Keratinocyte (primary cell): ENCODE measurements around the gene SSNA1. TPM values are rescaled to one million over a fixed set of nuclear protein-coding genes. Genes with fewer than 3 reads are reported as not detected.

Experiments used
- DNase-seq: peaks from one replicate; pipeline ENCODE4 v3.0.0-alpha.2; 2011; ENCODE audit warnings: low read depth, missing footprints, low spot score
- FAIRE-seq: peaks from 2 replicates; lab custom pipeline; 2011; peaks lifted over from hg19 to GRCh38; lab: Jason Lieb, UNC
- H2AFZ ChIP-seq: 2 replicates; pipeline ENCODE4 v1.6.0; 2012; ENCODE audit warnings: low read length, control low read depth, inconsistent platforms; ENCODE audit not compliant: control insufficient read depth
- H3K27ac ChIP-seq: 2 replicates; pipeline ENCODE4 v1.5.1; 2011; ENCODE audit warnings: low read length; ENCODE audit not compliant: control insufficient read depth, insufficient read depth
- H3K27me3 ChIP-seq: 3 replicates; pipeline ENCODE4 v1.6.0; 2011; ENCODE audit warnings: low read length; ENCODE audit not compliant: control insufficient read depth, insufficient read depth; ENCODE audit errors: extremely low read depth
- H3K36me3 ChIP-seq, 2 experiments: 2 replicates in 1 of 2; 3 replicates in 1 of 2; pipeline ENCODE4 v1.5.1; 2011; ENCODE audit warnings: low read length in 2 of 2, mild to moderate bottlenecking in 1 of 2; ENCODE audit not compliant: control insufficient read depth in 2 of 2, insufficient read depth in 2 of 2; ENCODE audit errors: extremely low read depth in 1 of 2
- H3K4me1 ChIP-seq: 3 replicates; pipeline ENCODE4 v1.5.1; 2011; ENCODE audit warnings: low read length; ENCODE audit not compliant: control insufficient read depth, insufficient read depth; ENCODE audit errors: extremely low read depth
- H3K4me2 ChIP-seq: 3 replicates; pipeline ENCODE4 v1.6.0; 2011; ENCODE audit warnings: low read depth, low read length; ENCODE audit not compliant: control insufficient read depth, insufficient read depth; ENCODE audit errors: extremely low read depth
- H3K4me3 ChIP-seq, 3 experiments: fragments of 200-600 bp in 1 of 3; sonication (generic) in 1 of 3; 2 replicates in 2 of 3; 3 replicates in 1 of 3; pipeline ENCODE4 v1.5.1; 2011 to 2016; ENCODE audit warnings: low read length in 3 of 3, mild to moderate bottlenecking in 3 of 3, control low read depth in 2 of 3, inconsistent platforms in 1 of 3, low read depth in 1 of 3, mixed read lengths in 1 of 3, mixed run types in 1 of 3, moderate library complexity in 1 of 3; ENCODE audit not compliant: control insufficient read depth in 2 of 3, insufficient read depth in 2 of 3; ENCODE audit errors: extremely low read depth in 1 of 3
- H3K79me2 ChIP-seq: 2 replicates; pipeline ENCODE4 v1.6.0; 2012; ENCODE audit warnings: low read length; ENCODE audit not compliant: control insufficient read depth, insufficient read depth
- H3K9ac ChIP-seq: 3 replicates; pipeline ENCODE4 v1.6.0; 2011; ENCODE audit warnings: low read length; ENCODE audit not compliant: control insufficient read depth, insufficient read depth; ENCODE audit errors: extremely low read depth
- H3K9me1 ChIP-seq: 3 replicates; pipeline ENCODE4 v1.6.0; 2011; ENCODE audit warnings: low read length; ENCODE audit not compliant: control insufficient read depth, insufficient read depth; ENCODE audit errors: extremely low read depth
- H3K9me3 ChIP-seq: 2 replicates; pipeline ENCODE4 v1.5.1; 2012; ENCODE audit warnings: low read depth, low read length; ENCODE audit not compliant: control insufficient read depth
- H4K20me1 ChIP-seq: 3 replicates; pipeline ENCODE4 v1.6.0; 2011; ENCODE audit warnings: low read length; ENCODE audit not compliant: control insufficient read depth, insufficient read depth; ENCODE audit errors: extremely low read depth
- EZH2 ChIP-seq: IDR thresholded peaks from one replicate; pipeline ENCODE4 v1.6.1; 2012; ENCODE audit warnings: inconsistent platforms, mild to moderate bottlenecking, low read length, moderate library complexity
- dilution Hi-C: fragments of 300-500 bp; cut with MboI; formaldehyde crosslinking; loops from one replicate; pipeline ENCODE4 v1.7.0; 2020; ENCODE audit warnings: low sequenced_read_pairs; ENCODE audit not compliant: extremely low pct_ligation_motif_present
- polyA plus RNA-seq, 5 experiments: library from polyadenylated mRNA; depleted of rRNA in 3 of 5; stranded (reverse) in 3 of 5; stranded (forward) in 1 of 5; unstranded in 1 of 5; fragments of >200 nt; gene quantifications; 1 replicate in 1 of 5; 2 replicates in 3 of 5; 3 replicates in 1 of 5; pipeline versions ENCODE4 v1.2.1 to v1.2.3, GENCODE V29; 2011 to 2012; ENCODE audit warnings: missing spikeins in 2 of 5, low read depth in 1 of 5, low replicate concordance in 1 of 5
- TF ChIP-seq, protein P1 (sequence below), 3 experiments: IDR thresholded peaks in 1 of 3; conservative IDR thresholded peaks in 1 of 3; optimal IDR thresholded peaks in 1 of 3; 2 replicates in 2 of 3; 3 replicates in 1 of 3; pipeline versions ENCODE3 to v1.5.1; 2011; ENCODE audit warnings: low read length in 3 of 3, mild to moderate bottlenecking in 3 of 3, moderate library complexity in 2 of 3, control low read depth in 1 of 3, inconsistent platforms in 1 of 3; ENCODE audit not compliant: insufficient read depth in 2 of 3; ENCODE audit errors: extremely low read depth in 1 of 3

The SSNA1 gene
- polyA plus RNA-seq, 1 donor (not counting 4 experiments of a cell fraction or from before 2014, with no cell fraction given): 45.3 TPM

DNA sequence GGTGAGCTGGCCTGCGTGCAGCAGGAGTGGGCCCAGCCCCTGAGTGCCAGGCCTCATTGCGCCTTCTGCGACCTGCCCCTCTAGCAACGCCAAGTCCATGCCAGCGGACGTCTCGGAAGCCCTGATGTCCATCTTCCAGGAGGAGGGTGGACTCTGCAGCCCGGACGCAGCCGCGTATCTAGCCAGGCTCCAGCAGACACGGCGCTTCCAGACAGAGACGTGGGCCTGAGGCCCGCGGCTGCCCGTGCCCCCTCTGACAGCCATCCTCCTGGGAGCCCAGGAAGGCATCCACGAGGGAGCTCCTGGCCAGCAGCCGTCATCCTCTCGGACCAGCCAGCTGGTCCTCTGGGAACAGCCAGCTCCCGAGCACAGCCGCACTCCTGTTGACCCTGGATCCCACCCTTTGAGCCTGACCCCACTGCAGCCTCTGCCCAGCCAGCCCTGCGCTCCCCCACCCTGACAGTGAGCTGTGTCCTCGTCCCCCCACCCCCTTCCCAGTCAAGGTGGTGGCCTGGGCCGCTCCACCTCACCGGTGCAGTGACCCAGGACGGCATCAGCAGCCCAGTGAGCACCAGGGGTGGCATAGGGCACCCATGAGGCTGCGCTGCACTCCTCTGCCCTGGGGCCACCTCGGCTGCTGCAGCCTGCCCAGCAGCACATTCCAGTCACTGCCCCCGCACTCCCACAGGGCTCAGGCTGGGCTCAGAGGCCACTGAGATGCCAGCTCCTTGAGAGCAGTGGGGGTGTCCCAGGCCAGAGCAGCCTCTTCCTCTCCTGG is 27.9 kb downstream of the SSNA1 start:
- Histone ChIP-seq H4K20me1 (no peaks in the 10 kb centered on the region), H3K9me1 (no peaks in the 10 kb centered on the region), H3K9ac (no peak overlapping the region), H3K79me2 (no peaks in the 10 kb centered on the region), H3K27ac (no peak overlapping the region), H3K27me3 (no peaks in the 10 kb centered on the region), H3K4me3 (no peak overlapping the region), H3K4me1 (peaks cover 20% of the 10 kb centered on the region), H3K9me3 (no peaks in the 10 kb centered on the region), H3K4me2 (no peak overlapping the region), H3K36me3 (peaks cover 3 to 19% of the 10 kb centered on the region in 2 experiments), H2AFZ (no peak overlapping the region)
- dilution Hi-C loops: no loop called here
- no peak for TF ChIP-seq EZH2
- TF ChIP-seq, protein P1, sequence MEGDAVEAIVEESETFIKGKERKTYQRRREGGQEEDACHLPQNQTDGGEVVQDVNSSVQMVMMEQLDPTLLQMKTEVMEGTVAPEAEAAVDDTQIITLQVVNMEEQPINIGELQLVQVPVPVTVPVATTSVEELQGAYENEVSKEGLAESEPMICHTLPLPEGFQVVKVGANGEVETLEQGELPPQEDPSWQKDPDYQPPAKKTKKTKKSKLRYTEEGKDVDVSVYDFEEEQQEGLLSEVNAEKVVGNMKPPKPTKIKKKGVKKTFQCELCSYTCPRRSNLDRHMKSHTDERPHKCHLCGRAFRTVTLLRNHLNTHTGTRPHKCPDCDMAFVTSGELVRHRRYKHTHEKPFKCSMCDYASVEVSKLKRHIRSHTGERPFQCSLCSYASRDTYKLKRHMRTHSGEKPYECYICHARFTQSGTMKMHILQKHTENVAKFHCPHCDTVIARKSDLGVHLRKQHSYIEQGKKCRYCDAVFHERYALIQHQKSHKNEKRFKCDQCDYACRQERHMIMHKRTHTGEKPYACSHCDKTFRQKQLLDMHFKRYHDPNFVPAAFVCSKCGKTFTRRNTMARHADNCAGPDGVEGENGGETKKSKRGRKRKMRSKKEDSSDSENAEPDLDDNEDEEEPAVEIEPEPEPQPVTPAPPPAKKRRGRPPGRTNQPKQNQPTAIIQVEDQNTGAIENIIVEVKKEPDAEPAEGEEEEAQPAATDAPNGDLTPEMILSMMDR (optimal IDR thresholded peaks at IDR 0.05 in 1 of 3, IDR thresholded peaks at IDR 0.05 in 1 of 3, conservative IDR thresholded peaks at IDR 0.05 in 1 of 3; ENCODE audit: extremely low read depth in 1 of 3, insufficient read depth in 2 of 3, low read length in 3 of 3): no peak
- no peak for FAIRE-seq
- no peak for DNase-seq

DNA sequence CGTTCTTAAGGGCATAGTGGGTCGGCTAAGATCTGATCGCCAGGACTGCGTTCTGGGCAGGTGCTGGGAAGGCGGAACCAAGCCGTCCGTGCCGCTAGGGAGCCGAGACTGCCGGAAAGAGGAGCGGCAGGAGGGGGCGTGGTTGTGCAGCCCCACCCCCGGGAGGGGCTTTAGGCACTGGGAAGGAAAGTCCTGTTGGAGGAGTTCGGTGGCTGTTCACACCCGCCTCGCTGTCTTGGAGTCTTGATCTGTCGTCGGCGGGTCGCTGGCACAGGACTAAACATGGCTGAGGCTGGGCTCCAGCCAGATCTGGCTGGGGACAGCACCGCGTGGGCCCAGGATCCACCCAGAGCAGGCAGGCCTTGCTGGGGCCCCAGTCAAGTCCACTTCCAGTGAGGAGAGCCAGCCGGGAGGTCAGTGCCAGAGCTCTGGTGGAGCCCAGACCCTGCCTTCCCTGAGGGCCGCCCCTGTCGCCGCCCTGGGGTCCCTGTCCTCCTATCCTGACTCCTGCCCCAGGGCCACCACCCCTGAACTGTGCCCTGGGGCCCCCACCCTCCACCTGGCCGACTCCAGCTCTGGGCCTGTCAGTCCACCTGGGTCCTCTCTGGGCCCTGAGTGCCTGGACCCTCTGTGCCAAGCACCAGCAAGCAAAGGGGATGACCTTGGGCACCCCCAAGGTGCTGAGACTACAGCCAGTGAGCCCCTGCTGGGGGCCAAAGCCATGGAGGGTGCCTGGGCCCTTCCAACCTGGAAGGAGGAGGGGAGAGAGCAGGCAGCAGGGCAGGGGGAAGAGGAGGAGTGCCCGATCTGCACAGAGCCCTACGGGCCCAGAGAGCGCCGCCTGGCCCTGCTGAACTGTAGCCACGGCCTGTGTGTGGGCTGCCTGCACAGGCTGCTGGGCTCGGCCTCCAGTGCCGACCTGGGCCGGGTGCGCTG is 29.1 kb downstream of the SSNA1 start:
- DNase-seq: no peak
- peak overlapping the region; percentile 79 for H3K4me2 ChIP-seq
- H4K20me1 ChIP-seq: no peaks in the 10 kb centered on the region
- H3K36me3 ChIP-seq: peaks cover 3 to 17% of the 10 kb centered on the region in 2 experiments
- TF ChIP-seq EZH2: no peak
- TF ChIP-seq, protein P1 (optimal IDR thresholded peaks at IDR 0.05 in 1 of 3, IDR thresholded peaks at IDR 0.05 in 1 of 3, conservative IDR thresholded peaks at IDR 0.05 in 1 of 3; ENCODE audit: extremely low read depth in 1 of 3, insufficient read depth in 2 of 3, low read length in 3 of 3): peak in 1 of 3 experiments; percentile 18
- peak overlapping the region; percentile 40 to 54 (median 44) for H3K4me3 ChIP-seq
- FAIRE-seq: peak; percentile 89
- H2AFZ ChIP-seq: peak overlapping the region; percentile 30
- no peaks in the 10 kb centered on the region for H3K27me3 ChIP-seq
- H3K4me1 ChIP-seq: peaks cover 20% of the 10 kb centered on the region
- no peaks in the 10 kb centered on the region for H3K79me2 ChIP-seq
- H3K9ac ChIP-seq: peak overlapping the region; percentile 41
- H3K9me1 ChIP-seq: no peaks in the 10 kb centered on the region
- no peaks in the 10 kb centered on the region for H3K9me3 ChIP-seq
- H3K27ac ChIP-seq: no peak overlapping the region
- dilution Hi-C loops: no loop called here
